ENCODE results near the gene GOLGA8N.
"Not testable (repeated sequence)": the region's sequence is repeated elsewhere in the genome, so short reads cannot be mapped to it uniquely, and the experiment has no call there.

Gene GOLGA8N

GRCh38 chr15:32593151-32593550, at the start of gene GOLGA8N:
GOLGA8N (plus strand) TSS chr15:32593456.
- DNase-seq: not testable (repeated sequence)

DNA sequence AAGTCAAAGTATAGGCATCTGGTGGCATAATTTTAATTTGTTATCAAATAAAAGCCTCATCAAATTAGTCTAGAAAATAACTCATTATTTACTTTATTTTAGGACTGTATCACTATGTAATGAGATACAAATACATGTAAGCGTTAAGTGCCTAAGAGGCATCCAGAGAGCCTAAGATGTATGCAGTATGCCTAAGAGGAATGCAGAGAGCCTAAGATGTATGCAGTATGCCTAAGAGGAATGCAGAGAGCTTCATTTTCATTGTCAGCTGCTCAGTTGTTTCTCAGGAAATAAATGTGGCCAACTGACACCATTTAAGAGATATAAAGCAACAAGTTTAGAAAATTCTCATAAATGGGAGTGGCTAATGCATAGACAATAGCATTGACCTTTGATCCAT, 49.8 kb upstream of the GOLGA8N start:
- DNase-seq: not testable (repeated sequence)

DNA sequence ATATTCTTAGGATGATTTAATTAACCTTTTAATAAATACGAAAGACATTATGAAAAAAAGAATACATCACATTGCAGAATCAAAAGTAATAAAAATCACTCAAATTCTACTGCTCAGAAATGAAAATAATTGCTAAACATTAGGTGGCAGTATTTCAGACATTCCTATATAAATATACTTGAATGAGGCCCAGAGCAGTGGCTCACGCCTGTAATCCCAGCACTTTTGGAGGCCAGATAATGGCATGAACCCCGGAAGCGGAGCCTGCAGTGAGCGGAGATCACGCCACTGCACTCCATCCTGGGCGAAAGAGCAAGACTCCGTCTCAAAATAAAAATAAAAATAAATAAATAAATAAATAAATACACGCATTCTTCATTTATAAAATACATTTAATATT, 48.1 kb upstream of the GOLGA8N start:
- DNase-seq: not testable (repeated sequence)

- DNase-seq: not testable (repeated sequence)
These were observed 38.7 kb upstream of the GOLGA8N start for GRCh38 chr15:32554587-32554986.

DNA sequence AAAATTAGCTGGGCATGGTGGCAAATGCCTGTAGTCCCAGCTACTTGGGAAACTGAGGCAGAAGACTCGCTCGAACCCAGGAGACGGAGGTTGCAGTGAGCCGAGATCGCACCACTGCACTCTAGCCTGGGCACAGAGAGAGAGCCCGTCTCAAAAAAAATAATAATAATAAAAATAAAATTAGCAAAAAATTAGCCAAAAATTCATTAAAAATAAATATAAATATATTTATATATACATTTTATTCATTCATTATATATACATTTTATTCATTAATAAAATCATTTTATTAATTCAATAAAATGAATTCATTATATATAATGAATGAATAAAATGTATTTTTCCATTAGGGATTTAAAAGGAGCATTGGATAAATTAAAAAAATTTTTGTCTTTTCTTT, 31.1 kb upstream of the GOLGA8N start:
- DNase-seq: not testable (repeated sequence)

- not testable (repeated sequence) for DNase-seq
These were observed 24.3 kb upstream of the GOLGA8N start for GRCh38 chr15:32568988-32569387.

DNA sequence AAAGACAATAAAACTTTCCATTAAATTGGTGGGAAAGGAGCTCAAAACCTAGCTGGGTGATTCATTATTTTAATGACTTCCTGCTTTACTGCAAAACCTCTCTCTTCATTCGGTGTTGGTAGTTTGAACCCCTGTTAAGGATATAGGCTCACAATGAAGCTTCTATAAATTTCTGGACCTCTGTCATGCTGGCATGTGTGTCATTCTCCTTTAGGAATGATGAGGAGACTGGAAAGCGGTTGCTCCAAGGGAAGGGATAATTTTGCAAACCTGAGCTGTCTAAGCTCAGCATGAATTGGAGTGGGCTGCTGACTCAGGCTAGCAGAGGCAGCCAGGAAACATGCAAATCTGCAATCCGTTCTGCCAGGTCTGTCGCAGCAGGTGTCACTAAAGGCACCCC, 14.8 kb upstream of the GOLGA8N start:
- DNase-seq: not testable (repeated sequence)

- not testable (repeated sequence) for DNase-seq
These were observed 7.4 kb upstream of the GOLGA8N start for GRCh38 chr15:32585844-32586243.

DNA sequence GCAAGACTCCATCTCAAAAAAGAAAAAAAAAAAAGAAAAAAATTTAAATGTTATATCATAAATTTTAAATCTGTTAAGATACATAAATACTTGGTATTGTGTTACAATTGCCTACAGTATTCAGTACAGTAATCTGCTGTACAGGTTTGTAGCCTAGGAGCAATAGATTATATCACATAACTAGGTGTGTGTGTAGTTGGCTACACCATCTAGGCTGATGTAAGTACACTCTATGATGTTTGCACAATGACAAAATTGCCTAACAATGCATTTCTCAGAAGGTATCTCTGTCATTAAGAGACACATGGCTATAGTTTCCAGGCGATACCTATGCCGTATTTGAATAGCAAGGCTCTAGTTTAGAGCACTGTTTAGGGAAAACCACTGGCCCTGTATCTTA, 16.3 kb downstream of the GOLGA8N start:
- DNase-seq: not testable (repeated sequence)

GRCh38 chr15:32610719-32611118, 17.5 kb downstream of the GOLGA8N start:
- DNase-seq: not testable (repeated sequence)

DNA sequence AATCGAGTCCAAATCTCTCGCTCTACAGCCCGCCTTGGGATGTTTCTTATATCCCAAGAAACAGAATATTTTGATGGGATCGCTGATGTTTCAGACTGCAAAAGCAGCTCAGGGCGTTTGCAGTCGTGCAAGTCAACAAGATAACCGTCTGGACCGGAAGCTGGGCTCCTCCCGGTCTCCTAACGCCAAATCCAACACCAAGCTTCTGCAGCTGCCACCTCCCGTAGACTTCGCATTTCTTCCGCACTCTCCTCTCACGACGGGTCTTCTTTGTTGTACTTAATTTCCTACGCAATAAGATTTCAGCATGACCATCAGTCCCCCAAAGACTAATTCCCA, 21.4 kb downstream of the GOLGA8N start:
- DNase-seq: not testable (repeated sequence)

DNA sequence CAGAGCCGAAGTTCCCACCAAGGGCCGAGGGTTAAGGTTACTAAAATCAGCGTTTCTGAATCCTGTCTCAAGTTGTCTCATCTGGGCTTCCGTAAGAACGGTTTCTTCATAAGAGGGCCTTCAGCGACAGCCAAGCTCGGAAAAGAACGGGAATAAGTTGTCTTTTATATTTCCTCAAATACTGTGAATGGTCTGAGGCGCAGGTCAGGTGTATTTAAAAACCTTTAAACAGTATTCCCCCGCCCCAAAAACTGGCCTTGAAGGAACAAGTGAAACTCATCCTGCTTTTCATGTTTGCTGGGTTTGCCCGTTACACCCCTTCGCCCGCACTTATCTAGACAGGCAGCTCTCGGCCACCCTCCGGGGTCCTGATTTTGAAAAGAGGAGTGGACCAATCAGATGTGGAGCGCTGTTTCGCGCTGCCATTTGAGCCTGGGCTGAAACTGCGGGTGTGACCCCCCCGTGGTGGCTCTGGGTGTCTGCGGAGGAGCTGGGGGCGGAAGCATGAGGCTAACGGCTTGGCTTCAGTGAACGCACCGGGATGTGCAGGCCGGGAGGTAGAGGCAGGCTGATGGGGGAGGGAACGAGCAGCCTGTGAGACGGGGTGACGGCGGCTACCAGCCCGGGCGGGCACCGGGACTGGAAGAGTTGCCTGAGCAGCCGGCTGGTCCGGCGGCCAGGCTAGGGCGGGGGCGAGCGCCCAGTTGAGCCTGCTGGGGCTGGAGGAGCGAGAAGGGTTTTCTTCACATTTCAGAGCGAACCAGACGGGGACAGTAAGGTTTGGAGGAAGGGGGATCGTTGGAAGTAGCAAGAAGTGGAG, 22.0 kb downstream of the GOLGA8N start, which contains the start of gene ARHGAP11A:
Gene ARHGAP11A, plus strand, starts transcription at position 454 of the 820 bp plus-strand sequence. CDS start 708 bp downstream, outside the sequence.
- not testable (repeated sequence) for DNase-seq

DNA sequence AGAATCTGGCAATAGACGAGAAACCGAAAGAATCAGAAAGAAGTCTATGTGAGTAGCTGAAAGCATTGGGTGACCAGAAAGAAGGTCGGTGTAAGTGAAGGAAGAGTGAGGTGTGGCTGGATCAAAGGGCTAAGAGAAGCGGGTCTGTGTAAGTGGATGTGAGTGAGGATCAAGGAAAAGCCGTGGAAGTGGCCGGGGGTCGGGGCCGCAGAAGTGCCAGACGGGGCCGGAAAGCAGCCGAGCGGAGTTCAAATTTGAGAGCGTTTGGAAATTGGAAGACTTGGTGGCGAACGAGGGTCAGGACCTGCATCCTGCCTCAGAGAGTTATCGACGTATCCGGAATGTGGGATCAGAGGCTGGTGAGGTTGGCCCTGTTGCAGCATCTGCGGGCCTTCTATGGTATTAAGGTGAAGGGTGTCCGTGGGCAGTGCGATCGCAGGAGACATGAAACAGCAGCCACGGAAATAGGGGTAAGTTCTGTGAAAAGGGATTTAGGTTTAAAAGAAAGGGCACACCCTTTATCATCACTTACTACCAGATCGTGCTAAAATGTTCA, 22.7 kb downstream of the GOLGA8N start:
- DNase-seq: not testable (repeated sequence)

DNA sequence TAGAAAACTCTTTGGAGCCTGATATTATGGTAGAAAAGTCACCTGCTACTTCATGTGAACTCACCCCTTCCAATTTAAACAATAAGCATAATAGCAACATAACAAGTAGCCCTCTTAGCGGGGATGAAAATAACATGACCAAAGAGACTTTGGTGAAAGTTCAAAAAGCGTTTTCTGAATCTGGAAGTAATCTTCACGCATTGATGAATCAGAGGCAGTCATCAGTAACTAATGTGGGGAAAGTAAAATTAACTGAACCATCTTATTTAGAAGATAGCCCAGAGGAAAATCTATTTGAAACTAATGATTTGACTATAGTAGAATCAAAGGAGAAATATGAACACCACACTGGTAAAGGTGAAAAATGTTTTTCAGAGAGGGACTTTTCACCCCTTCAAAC, 43.2 kb downstream of the GOLGA8N start:
- no peak for DNase-seq

DNA sequence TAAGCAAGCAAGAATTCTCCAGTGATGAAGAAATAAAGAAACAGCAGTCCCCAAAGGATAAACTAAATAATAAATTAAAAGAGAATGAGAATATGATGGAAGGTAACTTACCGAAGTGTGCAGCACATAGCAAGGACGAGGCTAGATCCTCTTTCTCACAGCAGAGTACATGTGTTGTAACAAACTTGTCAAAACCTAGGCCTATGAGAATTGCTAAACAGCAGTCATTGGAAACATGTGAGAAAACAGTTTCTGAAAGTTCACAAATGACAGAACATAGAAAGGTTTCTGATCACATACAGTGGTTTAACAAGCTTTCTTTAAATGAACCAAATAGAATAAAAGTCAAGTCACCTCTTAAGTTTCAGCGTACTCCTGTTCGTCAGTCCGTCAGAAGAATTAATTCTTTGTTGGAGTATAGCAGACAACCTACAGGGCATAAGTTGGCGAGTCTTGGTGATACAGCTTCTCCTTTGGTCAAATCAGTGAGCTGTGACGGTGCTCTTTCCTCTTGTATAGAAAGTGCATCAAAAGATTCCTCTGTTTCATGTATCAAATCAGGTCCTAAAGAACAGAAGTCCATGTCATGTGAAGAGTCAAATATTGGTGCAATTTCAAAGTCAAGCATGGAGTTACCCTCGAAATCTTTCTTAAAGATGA, 43.8 kb downstream of the GOLGA8N start:
- no peak for DNase-seq

GRCh38 chr15:32637704-32638103, 44.4 kb downstream of the GOLGA8N start:
- DNase-seq: no peak

- peak; percentile 86 to 87 for DNase-seq
These were observed 48.3 kb downstream of the GOLGA8N start, which contains the start of gene SCG5 for GRCh38 chr15:32641517-32642059. SCG5 (plus strand) TSS chr15:32641710; CDS start chr15:32643593, 1,883 bp downstream.

DNA sequence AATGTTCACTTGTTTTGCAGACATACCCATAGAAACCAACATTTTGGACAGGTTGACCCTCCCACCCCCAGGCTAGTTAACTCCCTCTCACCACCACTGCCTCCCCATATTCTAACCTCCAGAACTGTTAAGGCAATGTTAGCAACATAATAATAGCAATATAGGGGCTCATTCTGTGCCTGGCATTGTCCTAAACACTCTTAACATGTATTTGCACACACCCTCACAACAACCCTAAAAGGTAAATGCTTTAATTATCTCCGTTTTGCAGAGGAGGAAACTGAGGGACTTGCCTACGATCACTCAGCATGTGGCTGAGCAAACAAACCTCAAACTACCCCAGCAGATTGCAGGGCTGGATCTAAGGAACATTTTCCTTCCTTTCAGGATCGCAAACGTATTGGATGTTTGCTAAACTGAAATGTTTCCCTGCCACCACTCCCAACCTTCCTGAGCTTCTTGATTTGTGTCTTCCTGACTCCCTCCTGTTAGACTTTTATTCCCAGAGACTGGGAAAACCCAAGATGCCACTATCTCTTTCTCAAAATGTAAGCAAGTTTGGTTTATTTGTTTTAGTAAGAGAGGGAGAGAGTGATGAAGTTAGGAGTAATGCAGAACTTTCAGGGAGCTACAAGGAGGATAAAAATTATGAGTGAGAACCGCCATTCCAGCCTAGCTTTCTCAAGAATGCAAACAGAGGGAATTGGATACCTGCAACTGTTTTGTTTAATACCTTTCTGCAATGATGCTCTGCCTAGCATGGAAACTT, 49.6 kb downstream of the GOLGA8N start:
- DNase-seq: peak; percentile 6 to 66

GRCh38 chr15:32643907-32644445, 50.7 kb downstream of the GOLGA8N start:
- no peak for DNase-seq

GRCh38 chr15:32646291-32646690, 53.0 kb downstream of the GOLGA8N start:
- peak; percentile 21 to 68 for DNase-seq

GRCh38 chr15:32649342-32649741, 56.1 kb downstream of the GOLGA8N start:
- no peak for DNase-seq

GRCh38 chr15:32651229-32651837, 58.1 kb downstream of the GOLGA8N start:
- peak; percentile 52 to 55 for DNase-seq
